NT2/D1 (cell line): ENCODE measurements around the gene RUVBL2.
A peak's percentile ranks its signal among the peaks of the same experiment; 100 is the strongest.

Experiments
- DNase-seq: peaks from one replicate; pipeline ENCODE4 v3.0.0-alpha.2; 2011; ENCODE audit warnings: low read depth, low spot score
- H3K27me3 ChIP-seq: 2 replicates; pipeline ENCODE4 v1.6.0; 2011; ENCODE audit warnings: mild to moderate bottlenecking; ENCODE audit not compliant: insufficient read length, insufficient read depth
- H3K36me3 ChIP-seq: 2 replicates; pipeline ENCODE4 v1.6.1; 2011; ENCODE audit warnings: mild to moderate bottlenecking, low read length, mixed read lengths; ENCODE audit not compliant: insufficient read depth, insufficient read length
- H3K4me1 ChIP-seq: 2 replicates; pipeline ENCODE4 v1.5.1; 2011; ENCODE audit not compliant: insufficient read depth, insufficient read length
- H3K4me3 ChIP-seq: 2 replicates; pipeline ENCODE4 v1.5.1; 2011; ENCODE audit warnings: low read depth; ENCODE audit not compliant: insufficient read length
- H3K9ac ChIP-seq: 2 replicates; pipeline ENCODE4 v1.6.0; 2011; ENCODE audit warnings: low read depth; ENCODE audit not compliant: insufficient read length
- H3K9me3 ChIP-seq: 2 replicates; pipeline ENCODE4 v1.5.1; 2011; ENCODE audit warnings: mild to moderate bottlenecking, low read length; ENCODE audit not compliant: insufficient read depth
- SUZ12 ChIP-seq: IDR thresholded peaks from 2 replicates; pipeline ENCODE4 v1.6.1; 2011; ENCODE audit not compliant: insufficient read length, insufficient read depth; ENCODE audit errors: extremely low read depth
- YY1 ChIP-seq: IDR thresholded peaks from 2 replicates; pipeline ENCODE4 v1.6.1; 2011; ENCODE audit not compliant: insufficient read length, insufficient read depth
- ZNF274 ChIP-seq: IDR thresholded peaks from 2 replicates; pipeline ENCODE4 v1.6.1; 2011; ENCODE audit warnings: mild to moderate bottlenecking, low read depth, low read length

Gene RUVBL2

GRCh38 chr19:49057636-49058234, 64.0 kb downstream of the RUVBL2 start, which contains the start of gene CGB7:
Gene CGB7 (minus strand): TSS chr19:49057749. CDS start chr19:49055375, 2,374 bp downstream.
- Histone ChIP-seq H3K36me3 (no peaks in the 10 kb centered on the region), H3K27me3 (peaks cover 48% of the 10 kb centered on the region), H3K4me1 (peaks cover 5% of the 10 kb centered on the region), H3K4me3 (peak within 1 kb of the TSS; percentile 36), H3K9me3 (no peaks in the 10 kb centered on the region), H3K9ac (peak within 1 kb of the TSS; percentile 70)
- TF ChIP-seq SUZ12 (no peak), ZNF274 (no peak), YY1 (no peak)
- no peak for DNase-seq

- Histone ChIP-seq H3K9me3 (no peaks in the 10 kb centered on the region), H3K27me3 (peaks cover 48% of the 10 kb centered on the region), H3K36me3 (no peaks in the 10 kb centered on the region), H3K4me1 (peaks cover 5% of the 10 kb centered on the region), H3K9ac (no peak overlapping the region), H3K4me3 (no peak overlapping the region)
- TF ChIP-seq SUZ12 (no peak), ZNF274 (no peak), YY1 (no peak)
- DNase-seq = no peak
These were observed 64.9 kb downstream of the RUVBL2 start for GRCh38 chr19:49058562-49058961.

GRCh38 chr19:49059053-49059452, 65.4 kb downstream of the RUVBL2 start:
- Histone ChIP-seq H3K9me3 (no peaks in the 10 kb centered on the region), H3K4me1 (peaks cover 8% of the 10 kb centered on the region), H3K27me3 (peaks cover 48% of the 10 kb centered on the region), H3K36me3 (no peaks in the 10 kb centered on the region), H3K4me3 (no peak overlapping the region), H3K9ac (no peak overlapping the region)
- DNase-seq = no peak
- no peak for TF ChIP-seq ZNF274
- TF ChIP-seq YY1 = no peak
- TF ChIP-seq SUZ12 = no peak

DNA sequence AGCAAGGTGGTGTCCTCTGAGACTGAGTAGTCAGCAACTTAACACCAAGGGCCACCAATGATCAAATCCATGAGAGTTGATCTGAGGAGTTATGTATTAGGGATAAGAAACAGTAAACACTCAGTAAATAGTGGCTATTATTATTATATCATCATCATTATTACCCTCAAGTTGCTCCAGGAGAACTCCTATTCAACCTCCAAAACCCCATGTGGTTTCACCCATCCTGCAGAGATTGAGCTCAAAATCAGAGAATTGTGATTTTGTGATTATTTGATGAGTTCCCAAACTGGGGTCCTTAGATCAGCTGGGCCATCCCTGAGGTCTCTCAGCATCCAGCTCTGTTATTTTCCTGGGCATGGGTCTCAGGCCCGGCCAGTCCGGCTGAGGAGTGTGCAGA, 67.3 kb downstream of the RUVBL2 start:
- H3K4me1 ChIP-seq = peaks cover 18% of the 10 kb centered on the region
- DNase-seq = no peak
- peaks cover 36% of the 10 kb centered on the region for H3K27me3 ChIP-seq
- H3K4me3 ChIP-seq = no peak overlapping the region
- H3K9ac ChIP-seq = no peak overlapping the region
- no peaks in the 10 kb centered on the region for H3K36me3 ChIP-seq
- H3K9me3 ChIP-seq = no peaks in the 10 kb centered on the region
- TF ChIP-seq ZNF274 (no peak), SUZ12 (no peak), YY1 (no peak)

- no peak for DNase-seq
- TF ChIP-seq ZNF274 (no peak), YY1 (no peak), SUZ12 (no peak)
- H3K27me3 ChIP-seq = peaks cover 31% of the 10 kb centered on the region
- H3K9ac ChIP-seq = no peak overlapping the region
- no peaks in the 10 kb centered on the region for H3K36me3 ChIP-seq
- H3K4me3 ChIP-seq = no peak overlapping the region
- peaks cover 21% of the 10 kb centered on the region for H3K4me1 ChIP-seq
- H3K9me3 ChIP-seq = no peaks in the 10 kb centered on the region
These were observed 67.8 kb downstream of the RUVBL2 start for GRCh38 chr19:49061445-49061844.

- TF ChIP-seq SUZ12 (no peak), YY1 (no peak), ZNF274 (no peak)
- Histone ChIP-seq H3K36me3 (no peaks in the 10 kb centered on the region), H3K9ac (peak overlapping the region; percentile 56), H3K4me3 (peak overlapping the region; percentile 9), H3K4me1 (peaks cover 19% of the 10 kb centered on the region), H3K27me3 (peaks cover 11% of the 10 kb centered on the region), H3K9me3 (no peaks in the 10 kb centered on the region)
- no peak for DNase-seq
These were observed 70.4 kb downstream of the RUVBL2 start for GRCh38 chr19:49064029-49064629.

DNA sequence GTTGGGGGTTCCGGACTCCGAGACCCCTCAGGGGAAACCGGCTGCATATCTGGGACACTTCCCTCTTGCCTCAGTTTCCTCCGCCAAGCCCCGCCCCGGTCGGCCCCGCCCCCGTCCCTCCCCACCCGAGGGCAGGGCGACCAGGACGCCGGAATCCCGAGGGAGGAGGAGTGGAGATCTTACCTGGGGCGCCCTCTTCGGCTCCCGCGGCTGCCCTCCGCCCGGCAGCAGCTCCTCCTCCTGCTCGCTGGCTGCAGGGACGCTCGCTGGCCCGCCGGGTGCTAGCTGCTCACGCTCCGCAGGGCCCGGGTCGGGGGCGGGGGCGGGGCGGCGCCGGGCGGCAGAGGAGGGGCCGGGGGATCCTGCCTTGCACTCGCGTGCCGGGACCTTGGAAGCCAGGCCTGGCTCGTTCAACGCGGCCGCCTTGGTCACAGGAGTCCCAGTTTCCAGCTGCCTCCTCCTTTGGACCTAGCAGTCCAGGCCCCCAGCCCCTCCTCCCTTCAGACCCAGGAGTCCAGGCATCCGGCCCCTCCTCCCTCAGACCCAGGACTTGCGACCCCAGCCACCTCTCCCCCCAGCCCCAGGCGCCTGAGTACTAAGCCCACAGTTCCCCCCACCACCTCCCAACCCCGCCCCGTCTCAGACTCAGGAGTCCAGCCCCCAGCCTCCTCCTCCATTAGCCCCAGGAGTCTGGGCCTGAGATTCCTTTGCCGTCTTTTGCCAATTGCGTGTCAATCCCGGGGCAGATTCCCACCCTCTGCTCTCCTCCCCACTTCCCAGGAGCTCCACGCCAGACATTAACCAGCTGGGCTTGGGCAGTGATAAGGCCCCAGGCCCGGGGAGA, 71.3 kb downstream of the RUVBL2 start, which contains the start of gene NTF4:
TSS of gene NTF4 (minus strand) at position 51 of the 844 bp plus-strand sequence. CDS start 2,821 bp downstream, outside the sequence.
- Histone ChIP-seq H3K27me3 (peaks cover 14% of the 10 kb centered on the region), H3K36me3 (no peaks in the 10 kb centered on the region), H3K4me3 (peak within 1 kb of the TSS; percentile 18), H3K9me3 (no peaks in the 10 kb centered on the region; the same call in 1 of the 2 replicates), H3K9ac (peak within 1 kb of the TSS; percentile 70), H3K4me1 (peaks cover 19% of the 10 kb centered on the region)
- no peak for DNase-seq
- TF ChIP-seq SUZ12 = no peak
- TF ChIP-seq YY1 = no peak
- TF ChIP-seq ZNF274 = no peak
